Kidney (tissue), 14 donors: ENCODE results near the gene CEBPG. TPM values are rescaled to one million over a fixed set of nuclear protein-coding genes. Genes with fewer than 3 reads are reported as not detected.

Experiments
- DNase-seq, 5 donors: peaks; one replicate each; pipeline ENCODE4 v3.0.0-alpha.2; 2013 to 2020
- FAIRE-seq: peaks from 2 replicates; lab custom pipeline; 2012; peaks lifted over from hg19 to GRCh38; lab: Jason Lieb, UNC
- H3K27ac ChIP-seq, 2 donors: one replicate each; pipeline ENCODE4 v1.7.0; 2013; ENCODE audit warnings: low read depth in 2 of 2, low read length in 2 of 2, inconsistent platforms in 1 of 2
- H3K27me3 ChIP-seq: one replicate; pipeline ENCODE4 v1.7.1; 2013; ENCODE audit warnings: low read length, inconsistent platforms; ENCODE audit not compliant: control insufficient read depth, insufficient read depth
- H3K36me3 ChIP-seq, 3 donors: one replicate each; pipeline versions ENCODE4 v1.7.0 to v1.7.1; 2013; ENCODE audit warnings: low read length in 3 of 3, control low read depth in 1 of 3, inconsistent platforms in 1 of 3; ENCODE audit not compliant: insufficient read depth in 3 of 3, control insufficient read depth in 2 of 3
- H3K4me1 ChIP-seq, 3 donors: one replicate each; pipeline versions ENCODE4 v1.7.0 to v1.7.1; 2013; ENCODE audit warnings: low read length in 3 of 3, inconsistent platforms in 1 of 3, low read depth in 1 of 3; ENCODE audit not compliant: control insufficient read depth in 2 of 3, insufficient read depth in 2 of 3
- H3K4me3 ChIP-seq, 3 donors: one replicate each; pipeline versions ENCODE4 v1.7.0 to v1.8.1; 2013; ENCODE audit warnings: low read length in 3 of 3, control low read depth in 1 of 3, inconsistent platforms in 1 of 3
- H3K9ac ChIP-seq, 3 donors: one replicate each; pipeline versions ENCODE4 v1.7.0 to v1.7.1; 2013; ENCODE audit warnings: low read length in 3 of 3, control low read depth in 1 of 3, inconsistent platforms in 1 of 3
- H3K9me3 ChIP-seq, 3 donors: one replicate each; pipeline versions ENCODE4 v1.7.0 to v1.7.1; 2013; ENCODE audit warnings: low read length in 3 of 3, control low read depth in 1 of 3, inconsistent platforms in 1 of 3; ENCODE audit not compliant: control insufficient read depth in 2 of 3, insufficient read depth in 1 of 3
- intact Hi-C: fragments of 100-400 bp; cut with DNase I; formaldehyde crosslinking; loops from one replicate; pipeline ENCODE4 v1.11.1; 2022
- polyA plus RNA-seq: library from polyadenylated mRNA; stranded (reverse); fragments of 350-450 nt; fragmentation: Illumina TruSeq; extraction: RNeasy Lipid Tissue Mini Kit (QIAGEN cat#74804); gene quantifications from one replicate; pipeline ENCODE4 v1.2.3, GENCODE V29; 2014; ENCODE audit warnings: low read depth, low replicate concordance; ENCODE audit not compliant: insufficient read depth
- total RNA-seq: library from RNA; stranded (reverse); fragmentation: NEBNext Ultra II Directional; extraction: Animal tissue kit (Norgen Biotek cat#: 25700); gene quantifications from one replicate; pipeline ENCODE4 v1.2.1, GENCODE V29; 2021
- TF ChIP-seq, protein P1 (sequence below): IDR thresholded peaks from 3 replicates; pipeline ENCODE4 v1.5.1; 2012; ENCODE audit warnings: mild to moderate bottlenecking, moderate library complexity, borderline replicate concordance; ENCODE audit not compliant: insufficient read depth; ENCODE audit errors: extremely low read depth
- donor health status: control.
- donor health status: control.
- donor health status: control.
- donor health status: control.
- donor health status: control.
- donor health status: DM: yes; HTN: yes; CAD: no.
- donor health status: Normal renal cell carcinoma (clear cell type).

Gene CEBPG
- total and polyA plus RNA-seq, 2 donors from 2014 or later, result 13.0 to 22.4 TPM

DNA sequence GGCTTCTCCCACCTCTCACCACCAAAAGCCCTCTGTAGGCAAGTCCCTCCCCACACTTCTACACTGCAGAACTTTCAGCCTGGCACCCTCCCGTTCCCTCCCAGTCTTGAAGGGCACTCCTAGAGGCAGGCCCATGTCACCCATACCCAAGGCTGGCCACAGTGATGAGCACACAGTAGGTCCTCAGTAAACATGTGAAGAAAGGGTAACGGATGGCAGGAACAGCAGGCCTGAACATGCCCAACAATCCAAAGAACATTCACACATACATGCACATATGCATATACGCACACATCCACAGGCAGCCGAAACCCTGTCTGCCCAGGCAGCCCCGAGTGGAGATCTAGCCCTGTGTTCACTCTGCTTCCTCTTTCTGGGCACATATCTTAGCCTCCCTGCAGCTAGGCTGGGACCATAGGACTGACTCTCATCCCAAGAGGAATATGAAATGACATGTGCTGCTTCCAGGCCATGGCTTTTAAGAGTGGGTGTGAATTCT lies 55.2 kb downstream of the CEBPG start:
- H3K27ac ChIP-seq, result no peak overlapping the region
- H3K9me3 ChIP-seq, result no peaks in the 10 kb centered on the region
- intact Hi-C loops, result no loop called here
- DNase-seq, result peak in 1 of 5 donors; percentile 3
- FAIRE-seq, result no peak
- H3K27me3 ChIP-seq, result no peaks in the 10 kb centered on the region
- no peak overlapping the region for H3K9ac ChIP-seq
- TF ChIP-seq, protein P1, sequence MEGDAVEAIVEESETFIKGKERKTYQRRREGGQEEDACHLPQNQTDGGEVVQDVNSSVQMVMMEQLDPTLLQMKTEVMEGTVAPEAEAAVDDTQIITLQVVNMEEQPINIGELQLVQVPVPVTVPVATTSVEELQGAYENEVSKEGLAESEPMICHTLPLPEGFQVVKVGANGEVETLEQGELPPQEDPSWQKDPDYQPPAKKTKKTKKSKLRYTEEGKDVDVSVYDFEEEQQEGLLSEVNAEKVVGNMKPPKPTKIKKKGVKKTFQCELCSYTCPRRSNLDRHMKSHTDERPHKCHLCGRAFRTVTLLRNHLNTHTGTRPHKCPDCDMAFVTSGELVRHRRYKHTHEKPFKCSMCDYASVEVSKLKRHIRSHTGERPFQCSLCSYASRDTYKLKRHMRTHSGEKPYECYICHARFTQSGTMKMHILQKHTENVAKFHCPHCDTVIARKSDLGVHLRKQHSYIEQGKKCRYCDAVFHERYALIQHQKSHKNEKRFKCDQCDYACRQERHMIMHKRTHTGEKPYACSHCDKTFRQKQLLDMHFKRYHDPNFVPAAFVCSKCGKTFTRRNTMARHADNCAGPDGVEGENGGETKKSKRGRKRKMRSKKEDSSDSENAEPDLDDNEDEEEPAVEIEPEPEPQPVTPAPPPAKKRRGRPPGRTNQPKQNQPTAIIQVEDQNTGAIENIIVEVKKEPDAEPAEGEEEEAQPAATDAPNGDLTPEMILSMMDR, result no peak
- H3K36me3 ChIP-seq, result no peaks in the 10 kb centered on the region
- H3K4me1 ChIP-seq, result no peaks in the 10 kb centered on the region
- no peak overlapping the region for H3K4me3 ChIP-seq

GRCh38 chr19:33429891-33430673 lies 56.6 kb downstream of the CEBPG start:
- Histone ChIP-seq H3K4me1 (no peaks in the 10 kb centered on the region), H3K27me3 (no peaks in the 10 kb centered on the region), H3K4me3 (no peak overlapping the region), H3K36me3 (no peaks in the 10 kb centered on the region), H3K9me3 (no peaks in the 10 kb centered on the region), H3K27ac (no peak overlapping the region), H3K9ac (no peak overlapping the region)
- DNase-seq (peak in 2 of 5 donors; percentile 26 to 54), FAIRE-seq (no peak)
- TF ChIP-seq, protein P1, result no peak
- intact Hi-C loops, result no loop called here

DNA sequence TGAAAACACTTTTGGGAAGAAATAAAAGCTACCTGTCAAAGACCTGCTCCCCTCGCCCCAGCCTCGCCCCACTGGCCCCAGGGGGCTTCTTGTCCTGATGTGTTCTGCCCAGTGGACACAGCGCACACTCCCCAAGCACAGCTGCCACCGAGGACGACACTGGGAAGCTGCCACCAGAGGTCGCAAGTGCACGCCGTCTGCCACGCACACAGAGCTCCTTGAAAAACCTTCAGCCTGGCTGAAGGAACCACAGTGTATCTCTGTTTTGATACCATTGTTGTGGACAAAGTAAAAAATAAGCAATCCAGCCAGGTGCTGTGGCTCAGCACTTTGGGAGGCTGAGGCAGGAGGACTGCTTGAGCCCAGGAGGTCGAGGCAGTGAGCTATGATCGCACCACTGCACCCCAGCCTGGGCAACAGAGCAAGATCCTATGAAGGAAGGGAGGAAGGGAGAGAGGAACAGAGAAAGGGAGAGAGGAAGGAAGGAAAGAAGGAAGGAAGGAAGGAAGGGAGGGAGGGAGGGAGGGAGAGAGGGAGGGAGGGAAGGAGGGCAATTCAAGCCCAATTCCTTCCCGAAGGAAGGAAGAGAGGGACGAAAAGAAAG lies 57.3 kb downstream of the CEBPG start:
- Histone ChIP-seq H3K27me3 (no peaks in the 10 kb centered on the region), H3K27ac (no peak overlapping the region), H3K4me3 (no peak overlapping the region), H3K9me3 (no peaks in the 10 kb centered on the region), H3K9ac (no peak overlapping the region), H3K4me1 (no peaks in the 10 kb centered on the region), H3K36me3 (no peaks in the 10 kb centered on the region)
- DNase-seq (peak; percentile 82 to 86 (median 83)), FAIRE-seq (no peak)
- TF ChIP-seq, protein P1, result peak; percentile 67
- intact Hi-C loops, result no loop called here
